GM12891 (cell line): ENCODE data around the gene PTPRN2.

Experiments
- DNase-seq: peaks from one replicate; pipeline ENCODE4 v3.0.0; 2011; ENCODE audit warnings: low spot score; ENCODE audit not compliant: insufficient read length
- FAIRE-seq: peaks from 2 replicates; lab custom pipeline; 2011; peaks lifted over from hg19 to GRCh38; lab: Jason Lieb, UNC
- PAX5 ChIP-seq: IDR thresholded peaks from 2 replicates; pipeline ENCODE4 v1.6.1; 2011; ENCODE audit warnings: low read length, moderate library complexity, mild to moderate bottlenecking; ENCODE audit not compliant: insufficient read depth, severe bottlenecking
- POLR2A ChIP-seq: IDR thresholded peaks from 2 replicates; pipeline ENCODE4 v1.6.1; 2011; ENCODE audit warnings: low read depth, low read length, control low read depth
- POLR2AphosphoS5 ChIP-seq: IDR thresholded peaks from 2 replicates; pipeline ENCODE4 v1.6.1; 2011; ENCODE audit warnings: low read depth, low read length, control low read depth
- POU2F2 ChIP-seq: IDR thresholded peaks from 2 replicates; pipeline ENCODE4 v1.6.1; 2011; ENCODE audit warnings: low read depth, mild to moderate bottlenecking, control low read depth, low read length, moderate library complexity
- SPI1 ChIP-seq: IDR thresholded peaks from 2 replicates; pipeline ENCODE4 v1.6.1; 2011; ENCODE audit warnings: low read depth, low read length, control low read depth
- TAF1 ChIP-seq: IDR thresholded peaks from 2 replicates; pipeline ENCODE4 v1.6.1; 2011; ENCODE audit warnings: low read depth, low read length, control low read depth

The PTPRN2 gene

GRCh38 chr7:158588878-158589442, 1.3 kb upstream of the PTPRN2 start:
- TF ChIP-seq SPI1, result no peak
- no peak for TF ChIP-seq POLR2AphosphoS5
- TF ChIP-seq POLR2A, result no peak
- no peak for TF ChIP-seq POU2F2
- TF ChIP-seq TAF1, result no peak
- TF ChIP-seq PAX5, result no peak
- FAIRE-seq (no peak), DNase-seq (no peak)

- FAIRE-seq (no peak), DNase-seq (no peak)
- no peak for TF ChIP-seq POU2F2
- TF ChIP-seq PAX5, result no peak
- no peak for TF ChIP-seq SPI1
- TF ChIP-seq POLR2AphosphoS5, result no peak
- no peak for TF ChIP-seq TAF1
- TF ChIP-seq POLR2A, result no peak
Observed at GRCh38 chr7:158588085-158588877, 658 bp upstream of the PTPRN2 start.

GRCh38 chr7:158586499-158587161, 993 bp downstream of the PTPRN2 start:
- DNase-seq (no peak), FAIRE-seq (no peak)
- TF ChIP-seq PAX5, result no peak
- no peak for TF ChIP-seq POLR2AphosphoS5

GRCh38 chr7:158585721-158586498, 1.7 kb downstream of the PTPRN2 start:
- TF ChIP-seq TAF1 (no peak), POLR2AphosphoS5 (no peak), POLR2A (no peak), POU2F2 (no peak), SPI1 (no peak), PAX5 (no peak)
- FAIRE-seq (no peak), DNase-seq (no peak)

GRCh38 chr7:158584407-158584806, 3.2 kb downstream of the PTPRN2 start:
- FAIRE-seq (no peak), DNase-seq (no peak)

GRCh38 chr7:158583810-158584209, 3.8 kb downstream of the PTPRN2 start:
- TF ChIP-seq POLR2A (no peak), TAF1 (no peak), POU2F2 (no peak), POLR2AphosphoS5 (no peak), PAX5 (no peak), SPI1 (no peak)
- no peak for FAIRE-seq
- no peak for DNase-seq

More at GRCh38 chr7:158584407-158584806, 3.2 kb downstream of the PTPRN2 start:
- TF ChIP-seq POLR2A (no peak), SPI1 (no peak), POLR2AphosphoS5 (no peak), TAF1 (no peak), POU2F2 (no peak), PAX5 (no peak)

GRCh38 chr7:158583143-158583542, 4.5 kb downstream of the PTPRN2 start:
- DNase-seq, result no peak
- TF ChIP-seq TAF1, result no peak
- no peak for TF ChIP-seq PAX5
- no peak for FAIRE-seq

GRCh38 chr7:158582089-158582456, 5.5 kb downstream of the PTPRN2 start:
- DNase-seq (no peak), FAIRE-seq (no peak)

GRCh38 chr7:158581440-158582088, 6.1 kb downstream of the PTPRN2 start:
- FAIRE-seq (no peak), DNase-seq (no peak)
- no peak for TF ChIP-seq SPI1
- no peak for TF ChIP-seq PAX5

More at GRCh38 chr7:158582089-158582456, 5.5 kb downstream of the PTPRN2 start:
- TF ChIP-seq POU2F2 (no peak), PAX5 (no peak), TAF1 (no peak), POLR2AphosphoS5 (no peak), POLR2A (no peak), SPI1 (no peak)
